ENCODE results near the gene NIPSNAP3A.

DNA sequence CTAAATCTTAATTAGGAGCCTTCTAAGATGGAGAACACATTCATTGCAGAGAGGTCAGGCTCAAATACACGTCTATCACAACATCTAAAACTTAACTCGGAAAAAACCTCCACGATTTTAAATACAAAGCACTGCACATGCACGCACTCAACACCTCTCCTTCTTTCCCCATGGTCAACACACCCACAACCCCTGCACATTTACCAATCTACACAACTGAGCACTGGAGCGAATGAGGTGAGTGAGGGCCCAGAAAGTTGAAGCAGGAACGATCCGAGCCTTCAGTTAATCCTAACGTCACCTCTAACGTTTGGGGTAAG, 278 bp upstream of the NIPSNAP3A start:
- TF ChIP-seq POLR2AphosphoS5 (IDR thresholded peaks at IDR 0.05; ENCODE audit: borderline replicate concordance, low read depth, low read length) (no peak; the same call in 1 of the 2 replicates), EZH2 (IDR thresholded peaks at IDR 0.05) (no peak), FOXP2 (optimal IDR thresholded peaks at IDR 0.05; ENCODE audit: control extremely low read depth, extremely low read length, insufficient read depth) (no peak)
